ENCODE results near the gene UNKL.

The UNKL gene

DNA sequence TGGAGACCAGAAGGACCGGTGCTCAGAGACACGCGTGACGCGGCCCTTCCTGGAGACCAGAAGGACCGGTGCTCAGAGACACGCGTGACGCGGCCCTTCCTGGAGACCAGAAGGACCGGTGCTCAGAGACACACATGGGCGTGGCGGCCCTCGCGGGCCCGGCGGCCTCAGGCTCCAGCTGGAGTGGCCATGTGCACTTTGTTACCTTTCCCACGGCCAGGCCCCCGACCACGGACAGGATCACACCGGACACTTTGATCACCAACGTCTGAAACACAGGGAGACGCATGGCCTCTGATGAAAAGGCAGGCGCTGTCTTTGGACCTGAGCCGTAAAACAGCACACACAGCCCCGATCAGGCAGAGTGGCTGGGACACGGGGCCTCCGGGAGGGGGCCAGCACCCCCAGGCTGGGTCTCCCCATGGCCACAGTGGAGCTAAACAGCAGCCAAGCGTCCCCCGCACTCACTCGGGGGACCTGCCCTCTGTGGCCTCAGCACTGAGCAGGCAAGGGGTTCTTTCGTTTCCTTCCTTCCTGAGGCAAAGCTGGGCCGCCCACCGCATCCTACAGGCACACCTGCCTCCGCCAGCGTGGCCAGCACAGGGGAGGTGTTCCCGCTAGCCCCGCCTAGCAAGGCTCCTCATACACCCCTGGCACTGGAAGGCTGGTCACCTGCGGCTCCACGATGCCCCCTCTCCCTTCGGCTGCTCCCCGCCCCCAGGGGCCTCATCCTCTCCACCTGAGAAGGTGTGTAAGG is 43.2 kb upstream of the UNKL start:
- ChIA-PET POLR2A (ENCODE audit: low non-redundant PET) (no interaction called here), CTCF (no interaction called here)
- no peak for DNase-seq (ENCODE audit: low spot score)
- no peak overlapping the region for H3K27ac ChIP-seq
- TF ChIP-seq, protein P1, sequence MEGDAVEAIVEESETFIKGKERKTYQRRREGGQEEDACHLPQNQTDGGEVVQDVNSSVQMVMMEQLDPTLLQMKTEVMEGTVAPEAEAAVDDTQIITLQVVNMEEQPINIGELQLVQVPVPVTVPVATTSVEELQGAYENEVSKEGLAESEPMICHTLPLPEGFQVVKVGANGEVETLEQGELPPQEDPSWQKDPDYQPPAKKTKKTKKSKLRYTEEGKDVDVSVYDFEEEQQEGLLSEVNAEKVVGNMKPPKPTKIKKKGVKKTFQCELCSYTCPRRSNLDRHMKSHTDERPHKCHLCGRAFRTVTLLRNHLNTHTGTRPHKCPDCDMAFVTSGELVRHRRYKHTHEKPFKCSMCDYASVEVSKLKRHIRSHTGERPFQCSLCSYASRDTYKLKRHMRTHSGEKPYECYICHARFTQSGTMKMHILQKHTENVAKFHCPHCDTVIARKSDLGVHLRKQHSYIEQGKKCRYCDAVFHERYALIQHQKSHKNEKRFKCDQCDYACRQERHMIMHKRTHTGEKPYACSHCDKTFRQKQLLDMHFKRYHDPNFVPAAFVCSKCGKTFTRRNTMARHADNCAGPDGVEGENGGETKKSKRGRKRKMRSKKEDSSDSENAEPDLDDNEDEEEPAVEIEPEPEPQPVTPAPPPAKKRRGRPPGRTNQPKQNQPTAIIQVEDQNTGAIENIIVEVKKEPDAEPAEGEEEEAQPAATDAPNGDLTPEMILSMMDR (conservative IDR thresholded peaks at IDR 0.05; ENCODE audit: low read depth) = no peak

DNA sequence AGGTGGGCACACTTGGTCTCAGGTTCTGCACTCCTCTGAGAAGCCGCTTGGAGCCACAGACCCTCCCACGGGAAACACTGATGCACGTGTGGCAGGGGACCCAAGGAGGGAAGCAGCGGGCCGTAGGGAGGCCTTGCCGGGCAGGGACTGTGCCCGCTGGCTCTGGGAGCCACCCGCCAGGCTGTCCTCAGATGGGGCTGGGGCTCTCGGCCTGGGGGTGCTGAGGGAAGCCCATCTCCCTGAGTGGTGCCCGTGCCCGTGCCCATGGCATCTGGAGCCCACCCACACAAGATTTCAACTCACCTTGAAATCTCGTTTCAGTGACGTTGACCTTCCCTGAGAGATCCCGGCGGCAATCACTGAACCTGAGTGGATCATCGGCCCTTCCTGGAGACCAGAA is 42.4 kb upstream of the UNKL start:
- TF ChIP-seq, protein P1 (conservative IDR thresholded peaks at IDR 0.05; ENCODE audit: low read depth) = no peak
- ChIA-PET POLR2A (ENCODE audit: low non-redundant PET) (no interaction called here), CTCF (no interaction called here)
- DNase-seq (ENCODE audit: low spot score) = no peak
- no peak overlapping the region for H3K27ac ChIP-seq

GRCh38 chr16:1455190-1456171 is 41.0 kb upstream of the UNKL start:
- CTCF ChIA-PET = no interaction called here
- DNase-seq (ENCODE audit: low spot score) = no peak
- POLR2A ChIA-PET (ENCODE audit: low non-redundant PET) = interaction anchor here (0.6 kb wide), 1 partner anchor 1465 kb away, joined by 3 read pairs; no protein-coding TSS in a partner anchor
- no peak overlapping the region for H3K27ac ChIP-seq
- TF ChIP-seq, protein P1 (conservative IDR thresholded peaks at IDR 0.05; ENCODE audit: low read depth) = no peak

GRCh38 chr16:1454561-1454960 is 40.1 kb upstream of the UNKL start:
- no peak overlapping the region; the same call in 1 of the 2 replicates for H3K27ac ChIP-seq
- no peak for DNase-seq (ENCODE audit: low spot score)
- TF ChIP-seq, protein P1 (conservative IDR thresholded peaks at IDR 0.05; ENCODE audit: low read depth) = no peak
- ChIA-PET POLR2A (ENCODE audit: low non-redundant PET) (no interaction called here), CTCF (no interaction called here)

DNA sequence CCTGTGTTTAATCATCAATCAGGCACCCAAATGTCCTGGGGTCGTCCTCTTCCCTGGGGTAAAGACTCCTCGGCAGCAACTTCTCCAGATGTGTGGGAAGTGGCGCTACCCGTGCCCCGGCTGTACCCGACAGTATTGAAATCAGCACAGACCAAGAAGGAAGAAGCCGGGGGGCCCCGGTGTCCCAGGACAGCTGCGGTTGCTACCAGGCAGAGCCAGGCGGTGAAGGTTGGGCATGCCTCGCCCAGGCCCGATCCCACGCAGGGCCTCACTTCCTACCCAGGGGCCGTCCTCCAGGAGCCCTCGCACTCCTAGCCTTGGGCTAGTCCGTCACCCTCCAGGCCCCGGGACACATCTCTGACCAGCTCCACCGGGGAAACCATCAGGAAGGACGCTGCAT is 38.8 kb upstream of the UNKL start:
- ChIA-PET CTCF (no interaction called here), POLR2A (ENCODE audit: low non-redundant PET) (interaction anchor here (0.6 kb wide), 1 partner anchor 1100 kb away, joined by 7 read pairs; no protein-coding TSS in a partner anchor)
- no peak for DNase-seq (ENCODE audit: low spot score)
- TF ChIP-seq, protein P1 (conservative IDR thresholded peaks at IDR 0.05; ENCODE audit: low read depth) = no peak
- H3K27ac ChIP-seq = no peak overlapping the region

DNA sequence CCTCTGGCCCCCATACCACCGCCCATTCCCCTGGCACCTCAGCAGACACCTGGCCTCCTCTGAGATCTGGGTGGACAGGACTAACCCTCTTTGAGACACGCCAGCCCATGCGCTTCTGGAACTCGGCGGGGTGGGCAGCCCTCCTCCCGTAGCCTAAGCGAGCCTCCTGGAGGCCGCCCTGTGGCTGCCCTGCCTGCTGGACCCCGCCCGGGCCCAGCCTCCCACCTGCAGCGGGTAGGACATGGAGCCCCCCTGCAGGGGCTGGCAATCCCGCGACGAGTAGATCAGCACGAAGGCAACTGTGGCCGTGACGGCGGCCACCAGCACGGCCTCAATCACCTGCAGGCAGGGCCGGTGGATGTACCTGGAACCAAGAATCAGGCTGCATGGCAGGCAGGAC is 38.0 kb upstream of the UNKL start:
- H3K27ac ChIP-seq = no peak overlapping the region
- DNase-seq (ENCODE audit: low spot score) = no peak
- ChIA-PET POLR2A (ENCODE audit: low non-redundant PET) (no interaction called here), CTCF (interaction anchor here (0.6 kb wide), 1 partner anchor 64 kb away, joined by 3 read pairs; no protein-coding TSS in a partner anchor)
- TF ChIP-seq, protein P1 (conservative IDR thresholded peaks at IDR 0.05; ENCODE audit: low read depth) = no peak
